GM21529 (cell line): ENCODE measurements around the gene NOTCH1.
"Not testable (repeated sequence)": the region's sequence is repeated elsewhere in the genome, so short reads cannot be mapped to it uniquely, and the experiment has no call there.

ENCODE experiments used
- ATAC-seq: cut with Tn5 transposase; IDR thresholded peaks from one replicate; pipeline ENCODE4 v1.9.1; 2021; ENCODE audit not compliant: unreplicated experiment

NOTCH1 gene

DNA sequence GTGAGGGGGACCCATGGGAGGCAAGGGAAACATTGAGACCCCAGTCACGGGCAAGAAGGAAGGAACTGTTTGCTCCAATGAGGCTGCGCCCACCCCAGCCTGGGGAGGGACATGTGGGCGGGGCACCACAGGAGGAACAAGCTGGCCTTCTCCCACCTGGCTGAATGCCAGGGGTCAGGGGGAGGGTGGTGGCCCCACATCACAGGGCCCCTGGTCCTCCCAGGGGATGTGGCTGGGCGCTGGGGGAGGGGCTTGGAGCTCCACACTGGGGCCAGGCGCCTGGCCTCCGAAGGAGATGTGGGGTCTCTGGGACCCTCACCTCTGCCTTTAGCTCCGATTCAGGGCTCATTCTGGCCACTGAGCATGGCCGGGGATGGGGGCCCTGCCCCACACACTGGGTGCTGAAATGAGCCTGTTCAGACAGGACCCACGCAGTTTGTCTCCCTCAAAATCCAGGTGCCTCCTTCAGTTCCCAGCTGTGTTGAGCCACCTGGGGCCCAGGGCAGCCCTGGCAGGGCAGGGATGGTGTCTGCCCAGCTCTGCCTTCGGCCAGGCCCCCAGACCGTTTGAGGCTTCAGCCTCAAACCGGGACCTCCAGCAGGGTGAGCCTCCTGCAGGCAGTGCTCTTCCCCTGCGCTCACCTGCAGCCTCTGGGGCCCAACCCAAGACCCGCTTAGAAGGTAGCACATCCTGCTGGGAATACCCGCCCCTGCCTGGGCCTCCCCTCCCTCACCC lies 33.2 kb upstream of the NOTCH1 start:
- no peak for ATAC-seq

DNA sequence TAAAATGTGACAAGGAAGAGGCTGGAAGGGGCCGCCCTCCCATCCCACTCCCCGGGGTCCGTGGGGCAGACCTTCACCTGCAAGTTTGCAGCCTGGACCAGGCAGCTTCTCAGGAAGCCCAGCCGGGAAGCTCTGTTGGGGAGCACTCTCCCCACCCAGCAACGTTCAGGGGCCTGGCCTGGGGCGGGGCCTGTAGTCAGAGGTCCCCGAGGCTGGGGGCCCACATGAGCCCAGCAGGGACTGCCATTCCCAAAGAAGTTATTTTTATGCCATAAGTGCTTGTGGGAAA lies 32.7 kb upstream of the NOTCH1 start:
- no peak for ATAC-seq

GRCh38 chr9:136577941-136578625 lies 32.2 kb upstream of the NOTCH1 start:
- no peak for ATAC-seq

DNA sequence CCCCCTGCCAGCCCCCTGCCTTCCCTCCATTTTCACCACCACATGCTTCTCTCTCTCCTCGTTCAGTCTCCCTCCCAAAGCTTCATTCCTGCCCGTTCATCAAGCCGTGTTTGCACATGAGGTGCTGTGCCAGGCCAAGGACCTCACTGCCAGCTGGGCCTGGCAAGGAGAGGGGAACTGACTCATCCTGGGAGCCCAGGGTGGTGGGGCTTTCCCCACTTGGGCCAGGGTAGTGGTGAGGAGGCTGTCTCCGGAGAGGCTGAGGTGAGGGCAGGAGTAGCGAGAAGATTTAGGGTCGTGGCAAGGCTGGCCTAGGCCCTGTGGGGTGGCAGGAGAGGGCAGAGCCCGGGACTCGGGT lies 30.4 kb upstream of the NOTCH1 start:
- no peak for ATAC-seq

- ATAC-seq = no peak
Measured at GRCh38 chr9:136575626-136576268, 29.9 kb upstream of the NOTCH1 start.

DNA sequence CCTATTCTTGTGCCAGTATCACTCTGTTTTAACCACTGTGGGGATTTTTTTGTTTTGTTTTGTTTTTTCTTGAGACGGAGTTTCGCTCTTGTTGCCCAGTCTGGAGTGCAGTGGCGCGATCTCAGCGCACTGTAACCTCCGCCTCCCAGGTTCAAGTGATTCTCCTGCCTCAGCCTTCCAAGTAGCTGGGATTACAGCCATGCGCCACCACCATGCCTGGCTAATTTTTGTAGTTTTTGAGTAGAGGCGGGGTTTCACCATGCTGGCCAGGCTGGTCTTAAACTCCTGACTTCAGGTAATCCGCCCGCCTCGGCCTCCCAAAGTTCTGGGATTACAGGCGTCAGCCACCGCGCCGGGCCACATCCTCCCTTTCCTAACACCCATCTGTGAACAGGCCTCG lies 28.8 kb upstream of the NOTCH1 start:
- ATAC-seq = not testable (repeated sequence)

- no peak for ATAC-seq
Measured at GRCh38 chr9:136572828-136573625, 27.2 kb upstream of the NOTCH1 start.

DNA sequence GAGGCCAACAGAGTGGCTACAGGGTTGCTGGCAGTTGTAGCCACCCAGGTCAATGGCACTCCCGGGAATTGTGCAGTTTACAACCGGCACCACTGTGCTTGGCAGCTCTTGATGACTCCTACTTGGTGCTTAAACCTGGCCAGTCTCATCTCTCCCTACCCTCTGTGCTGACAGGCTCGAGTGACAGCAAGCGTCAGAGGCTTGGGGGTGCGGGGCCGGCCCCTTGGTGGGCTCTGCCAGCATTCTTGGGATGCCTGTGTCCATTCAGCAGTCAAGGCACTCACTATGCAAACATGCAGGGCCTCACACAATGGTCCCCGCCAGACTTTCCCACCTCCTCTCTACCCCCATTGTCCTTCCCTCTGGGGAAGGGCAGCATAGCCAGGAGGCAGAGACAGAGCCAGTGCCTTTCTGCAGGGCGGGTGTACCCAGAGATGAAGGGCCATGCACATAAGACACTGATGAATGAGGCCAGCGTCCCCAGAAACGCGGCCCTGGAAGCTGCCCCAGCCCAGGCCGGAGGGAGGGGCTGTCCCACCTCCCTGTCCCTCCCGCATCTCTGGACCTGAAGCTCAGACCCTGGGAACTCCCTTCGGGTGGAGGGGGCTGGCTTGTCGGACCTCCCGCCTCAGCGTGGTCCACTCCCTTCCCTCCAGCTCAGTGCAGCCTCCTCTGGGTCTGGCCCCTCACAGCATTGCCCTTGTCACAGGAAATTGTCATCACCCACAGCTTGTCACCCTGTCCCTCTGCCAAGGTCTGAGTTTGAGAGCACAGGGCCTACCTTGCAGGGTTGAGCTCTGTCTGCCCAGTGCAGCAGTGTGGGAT lies 26.4 kb upstream of the NOTCH1 start:
- no peak for ATAC-seq

GRCh38 chr9:136571531-136571930 lies 25.7 kb upstream of the NOTCH1 start:
- ATAC-seq = no peak

DNA sequence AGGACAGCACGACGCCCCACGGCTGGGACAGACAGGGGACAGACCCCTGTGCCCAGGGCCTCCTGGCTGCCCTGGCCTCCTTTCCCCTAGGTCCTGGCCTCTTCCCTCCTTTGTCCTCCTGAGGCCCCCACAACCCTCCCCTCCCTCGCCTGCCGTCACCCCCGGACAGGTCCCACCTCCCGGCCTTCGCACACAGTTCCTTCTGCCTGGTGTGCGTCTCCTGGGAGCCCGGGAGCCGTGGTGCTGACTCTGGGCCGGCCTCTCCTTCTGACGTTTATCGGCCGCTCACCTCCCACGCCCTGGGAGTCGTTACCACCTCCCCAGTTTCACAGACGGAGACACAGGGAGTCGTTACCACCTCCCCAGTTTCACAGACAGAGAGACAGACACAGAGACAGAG lies 25.1 kb upstream of the NOTCH1 start:
- ATAC-seq = no peak

DNA sequence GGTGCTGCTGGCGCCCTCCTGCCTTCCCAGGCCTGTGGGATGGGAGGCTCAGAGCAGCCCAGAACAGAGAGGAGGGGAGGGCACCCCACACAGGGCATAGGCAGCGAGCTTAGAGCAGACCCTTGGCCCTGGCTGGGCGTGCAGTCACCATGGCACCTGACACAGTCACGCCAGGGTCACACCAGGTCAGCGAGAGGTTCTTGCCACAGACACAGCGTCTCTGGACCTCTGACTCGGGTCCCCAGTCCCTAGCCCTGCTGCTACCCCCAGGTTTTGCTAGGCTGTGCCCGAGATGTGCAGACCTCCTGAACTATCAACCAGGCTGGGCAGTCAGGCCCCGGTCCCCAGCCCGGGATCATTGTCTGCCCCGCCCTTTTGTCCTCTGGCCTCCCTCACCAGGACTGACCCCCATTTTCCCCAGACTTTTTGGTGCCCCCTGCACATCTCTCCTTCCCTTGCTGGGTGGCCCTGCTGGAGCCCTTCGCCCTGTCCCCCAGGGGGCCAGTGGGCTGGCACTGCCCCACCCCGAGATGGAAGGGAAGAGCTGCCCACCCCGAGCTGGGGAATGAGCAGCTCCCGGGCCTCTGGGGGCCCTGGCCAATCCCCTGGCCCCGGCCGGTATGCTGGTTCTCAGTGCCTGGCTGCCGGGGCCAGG lies 24.5 kb upstream of the NOTCH1 start:
- no peak for ATAC-seq

DNA sequence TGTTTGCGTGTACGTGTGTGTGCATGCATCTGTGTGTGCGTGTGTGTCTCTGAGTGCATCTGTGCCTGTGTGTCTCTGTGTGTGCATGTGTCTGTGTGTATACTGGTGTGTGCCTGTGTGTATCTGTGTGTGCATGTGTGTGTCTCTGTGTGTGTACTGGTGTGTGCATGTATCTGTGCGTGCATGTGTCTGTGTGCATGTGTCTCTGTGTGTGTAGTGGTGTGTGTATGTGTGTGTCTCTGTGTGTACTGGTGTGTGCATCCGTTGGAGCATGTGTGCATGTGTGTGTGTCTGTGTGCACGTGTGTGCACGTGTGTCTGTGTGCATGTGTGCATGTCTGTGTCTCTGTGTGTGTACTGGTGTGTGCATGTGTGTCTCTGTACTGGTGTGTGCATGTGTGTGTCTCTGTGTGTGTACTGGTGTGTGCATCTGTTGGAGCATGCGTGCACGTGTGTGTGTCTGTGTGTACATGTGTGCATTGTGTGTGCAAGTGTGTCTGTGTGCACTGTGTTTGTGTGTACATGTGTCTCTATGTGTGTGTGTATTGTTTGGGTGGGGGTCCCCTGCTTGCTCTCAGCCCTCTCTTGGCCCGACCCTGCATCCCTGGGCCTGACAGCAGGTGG lies 23.8 kb upstream of the NOTCH1 start:
- no peak for ATAC-seq

DNA sequence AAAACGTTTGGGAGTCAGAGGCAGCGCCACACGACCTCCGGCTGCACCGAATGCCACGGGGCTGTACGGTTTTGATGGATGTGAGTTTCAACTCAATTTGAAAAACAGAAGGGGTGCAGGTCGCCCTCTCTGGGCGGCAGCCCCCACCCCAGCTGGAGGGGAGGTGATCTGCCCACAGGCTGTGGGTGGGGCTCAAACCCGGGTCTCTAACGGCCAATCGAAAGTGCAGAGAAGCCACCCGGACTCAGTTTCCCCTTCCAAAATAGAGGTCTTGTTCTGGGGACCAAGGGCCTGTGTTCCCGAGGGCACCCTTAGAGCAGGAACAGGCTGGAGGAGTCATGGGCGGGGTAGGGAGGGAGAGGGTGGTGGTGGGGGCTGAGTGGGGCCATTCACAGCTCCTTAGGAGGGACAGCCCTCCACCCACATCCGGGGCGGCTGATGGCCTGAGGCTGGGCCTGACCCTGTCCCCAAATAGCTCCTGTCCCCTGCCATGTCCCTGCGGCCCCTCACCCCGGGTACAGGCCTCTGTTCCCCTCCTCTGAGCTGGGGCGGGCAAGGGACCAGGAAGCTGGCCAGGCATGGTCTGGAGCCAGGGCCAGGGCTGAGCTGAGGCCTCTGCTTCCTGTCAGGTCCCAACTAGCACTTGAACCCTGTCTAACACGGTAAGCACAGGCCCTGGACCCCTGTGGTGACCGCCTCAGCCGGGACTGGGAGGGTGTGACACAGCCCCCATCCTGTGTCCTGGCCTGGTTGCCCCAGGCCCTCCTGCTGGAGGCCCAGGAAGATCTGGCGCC lies 22.6 kb upstream of the NOTCH1 start:
- no peak for ATAC-seq

GRCh38 chr9:136567651-136568287 lies 21.9 kb upstream of the NOTCH1 start:
- no peak for ATAC-seq

- ATAC-seq = no peak
Measured at GRCh38 chr9:136566901-136567300, 21.1 kb upstream of the NOTCH1 start.

DNA sequence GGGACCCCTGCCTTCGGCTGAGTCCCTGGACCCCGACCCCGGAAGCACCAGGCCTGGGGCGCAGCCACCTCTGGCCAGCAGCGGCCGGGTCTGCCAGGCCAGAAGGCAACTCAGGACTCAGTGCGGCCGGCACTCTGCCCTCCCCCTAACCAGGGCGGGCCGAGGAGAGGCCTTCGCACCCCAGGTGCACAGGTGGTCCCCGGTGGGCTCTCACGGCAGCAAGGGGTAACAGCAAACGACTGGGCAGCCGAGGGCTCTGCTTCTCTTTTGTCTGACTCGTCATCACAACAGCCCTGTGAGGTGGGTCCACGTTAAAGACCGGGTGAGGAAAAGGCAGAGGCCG lies 20.7 kb upstream of the NOTCH1 start:
- ATAC-seq = no peak

DNA sequence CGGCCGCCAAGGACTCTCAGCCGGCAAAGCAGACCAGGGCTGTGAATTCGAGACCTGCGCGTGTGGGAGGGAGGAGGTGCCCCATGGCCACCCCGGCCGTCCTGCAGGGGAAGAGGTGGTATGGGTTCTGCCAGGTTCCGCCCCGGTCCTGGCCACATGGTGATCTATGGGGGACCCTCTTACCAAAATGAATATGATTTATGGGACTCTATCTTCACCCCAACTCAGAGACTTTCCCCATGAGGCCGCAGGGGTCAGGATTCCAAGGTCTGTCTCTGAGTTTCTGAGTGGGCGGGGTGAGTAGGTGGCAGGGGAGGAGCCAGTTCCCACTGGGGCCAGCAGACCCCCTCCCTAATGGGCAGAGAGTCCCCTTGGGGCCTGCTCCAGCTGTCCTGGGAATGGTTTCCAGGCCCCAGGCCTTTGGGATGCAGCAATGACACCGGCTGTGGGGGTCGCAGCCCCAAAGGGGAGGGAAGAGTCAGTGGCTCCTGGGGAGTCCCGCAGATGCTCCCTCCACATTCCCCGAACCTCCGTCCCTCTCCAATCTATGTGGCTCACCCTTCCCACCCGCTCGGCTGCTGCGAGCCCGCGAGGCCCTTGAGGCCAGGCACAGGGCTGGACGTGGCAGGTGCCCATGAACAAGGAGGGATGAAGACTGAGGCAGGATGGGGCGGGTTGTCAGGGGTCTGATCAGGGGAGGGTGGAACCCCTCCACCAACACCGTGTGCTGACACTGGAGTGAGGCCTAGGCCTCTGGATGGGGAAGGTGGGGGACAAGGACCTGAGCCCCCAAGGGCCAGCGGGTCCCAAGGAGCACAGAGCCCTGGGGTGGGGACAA lies 20.1 kb upstream of the NOTCH1 start:
- ATAC-seq = no peak
